Umbilical cord (tissue), 2 donors: ENCODE measurements around the gene PGBD2. TPM values are rescaled to one million over a fixed set of nuclear protein-coding genes. Genes with fewer than 3 reads are reported as not detected.
"Not testable (repeated sequence)": the region's sequence is repeated elsewhere in the genome, so short reads cannot be mapped to it uniquely, and the experiment has no call there.

Experiments used
- DNase-seq: peaks from one replicate; pipeline ENCODE4 v3.0.0-alpha.2; 2015; ENCODE audit warnings: low spot score
- total RNA-seq: library from RNA; depleted of rRNA; stranded (reverse); fragments of >200 nt; gene quantifications from one replicate; pipeline ENCODE4 v1.2.3, GENCODE V29; 2014; ENCODE audit warnings: low replicate concordance; ENCODE audit not compliant: insufficient read depth

Gene PGBD2
- total RNA-seq, 1 donor from 2014 or later = 7.0 TPM

DNA sequence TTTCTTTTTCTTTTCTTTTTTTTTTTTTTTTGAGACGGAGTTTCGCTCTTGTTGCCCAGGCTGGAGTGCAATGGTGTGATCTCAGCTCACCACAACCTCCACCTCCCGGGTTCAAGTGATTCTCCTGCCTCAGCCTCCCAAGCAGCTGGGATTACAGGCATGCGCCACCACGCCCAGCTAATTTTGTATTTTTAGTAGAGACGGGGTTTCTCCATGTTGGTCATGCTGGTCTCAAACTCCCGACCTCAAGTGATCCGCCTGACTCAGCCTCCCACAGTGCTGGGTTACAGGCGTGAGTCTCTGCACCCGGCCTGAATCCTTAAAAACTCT lies 16.2 kb upstream of the PGBD2 start:
- DNase-seq = not testable (repeated sequence)

- DNase-seq = no peak
These were observed 15.2 kb upstream of the PGBD2 start for GRCh38 chr1:248890549-248891498.

GRCh38 chr1:248891758-248892157 lies 14.3 kb upstream of the PGBD2 start:
- DNase-seq = no peak

DNA sequence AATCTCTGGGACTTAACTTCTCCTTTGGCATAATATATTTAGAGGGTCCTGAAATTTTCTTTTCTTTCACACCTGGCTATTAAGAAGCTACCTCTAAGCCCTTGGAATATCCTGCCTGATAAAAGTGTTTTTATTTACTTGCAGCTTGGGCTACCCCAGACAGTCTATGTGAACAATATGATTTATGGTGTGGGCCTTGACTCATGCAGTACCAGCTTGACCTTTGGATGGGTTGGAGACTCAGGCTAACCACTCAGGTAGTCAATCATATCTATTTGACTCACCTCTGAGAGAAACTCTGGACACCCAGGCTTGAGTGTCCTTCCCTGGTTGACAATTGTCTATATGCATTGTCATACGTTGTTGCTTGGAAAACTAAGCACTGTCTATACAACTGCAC lies 13.4 kb upstream of the PGBD2 start:
- no peak for DNase-seq

DNA sequence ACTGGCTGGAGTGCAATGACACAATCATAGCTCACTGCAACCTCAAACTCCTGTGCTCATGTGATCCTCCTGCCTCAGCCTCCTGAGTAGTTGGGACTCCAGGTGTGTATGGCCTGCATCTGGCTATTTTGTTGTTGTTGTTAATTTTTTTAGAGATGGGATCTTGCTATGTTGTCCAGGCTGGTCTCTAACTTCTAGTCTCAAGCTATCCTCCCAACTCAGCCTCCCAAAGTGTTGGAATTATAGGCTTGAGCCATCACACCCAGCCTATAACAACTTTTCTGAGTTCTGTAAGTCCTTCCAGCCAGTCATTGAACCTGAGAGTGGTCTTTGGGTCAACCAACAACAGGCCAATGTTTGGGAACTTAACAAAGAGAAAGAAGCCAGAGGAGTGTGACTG lies 11.2 kb upstream of the PGBD2 start:
- no peak for DNase-seq

GRCh38 chr1:248897412-248898337 lies 8.4 kb upstream of the PGBD2 start:
- DNase-seq = no peak

DNA sequence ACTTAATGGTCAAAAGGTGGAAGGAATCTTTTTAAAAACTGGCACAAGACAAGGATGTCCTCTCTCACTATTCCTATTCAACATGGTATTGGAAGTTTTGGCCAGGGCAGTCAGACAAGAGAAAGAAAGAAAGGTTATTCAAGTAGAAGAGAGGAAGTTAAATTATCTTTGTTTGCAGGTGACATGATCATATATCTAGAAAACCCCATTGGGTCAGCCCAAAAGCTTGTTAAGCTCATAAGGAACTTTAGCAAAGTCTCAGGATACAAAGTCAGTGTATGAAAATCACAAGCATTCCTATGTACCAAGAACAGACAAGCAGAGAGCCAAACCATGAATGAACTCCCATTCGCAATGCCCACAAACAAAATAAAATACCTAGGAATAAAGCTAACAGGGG lies 5.4 kb upstream of the PGBD2 start:
- no peak for DNase-seq

DNA sequence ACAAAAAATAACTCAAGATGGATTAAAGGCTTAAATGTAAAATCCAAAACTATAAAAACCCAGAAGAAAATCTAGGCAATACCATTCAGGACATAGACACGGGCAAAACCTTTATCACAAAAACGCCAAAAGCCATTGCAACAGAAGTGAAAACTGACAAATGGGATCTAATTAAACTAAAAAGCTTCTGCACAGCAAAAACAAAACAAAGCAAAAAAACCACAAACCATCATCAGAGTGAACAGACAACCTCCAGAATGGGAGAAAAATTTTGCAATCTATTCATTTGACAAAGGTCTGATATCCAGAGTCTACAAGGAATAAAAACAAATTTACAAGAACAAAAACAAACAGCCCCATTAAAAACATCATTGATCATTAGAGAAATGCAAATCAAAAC lies 4.5 kb upstream of the PGBD2 start:
- DNase-seq = no peak

DNA sequence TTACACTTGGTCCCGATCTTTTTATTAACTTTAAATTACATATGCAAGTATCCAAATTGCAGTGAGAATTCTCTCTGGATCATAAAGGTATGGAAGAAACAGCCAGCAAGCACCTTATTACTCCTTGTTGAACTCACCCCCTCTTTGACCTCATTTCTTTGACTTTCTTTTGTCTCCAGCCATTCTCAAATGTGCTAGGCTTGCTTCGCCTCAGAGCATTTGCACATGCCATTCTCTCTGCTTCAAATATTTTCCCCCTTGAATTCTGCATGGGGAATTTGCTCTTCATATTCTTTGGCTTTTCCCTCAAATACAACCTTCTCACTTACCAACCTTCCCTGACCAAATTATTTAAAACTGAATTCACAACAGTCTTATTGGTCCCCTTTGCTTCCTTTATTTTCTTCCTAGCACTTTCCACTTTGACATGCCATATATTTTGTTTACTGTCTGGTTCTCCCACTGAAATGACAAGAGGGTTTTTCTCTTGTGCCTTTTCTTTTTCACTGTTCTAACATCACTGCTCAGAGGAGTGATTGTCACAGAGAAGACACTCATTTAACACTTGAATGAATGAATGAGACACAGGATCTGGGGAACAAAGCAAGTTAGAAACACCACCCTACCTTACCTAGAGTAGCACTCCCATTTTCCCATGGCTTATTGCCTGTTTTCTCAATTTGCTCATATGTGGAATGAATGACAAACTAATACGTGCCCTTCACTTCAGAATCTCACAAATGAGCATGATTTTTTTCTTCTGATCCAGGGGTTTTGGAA lies 1.4 kb upstream of the PGBD2 start:
- DNase-seq = no peak

GRCh38 chr1:248905662-248906008 lies 400 bp upstream of the PGBD2 start:
- no peak for DNase-seq

DNA sequence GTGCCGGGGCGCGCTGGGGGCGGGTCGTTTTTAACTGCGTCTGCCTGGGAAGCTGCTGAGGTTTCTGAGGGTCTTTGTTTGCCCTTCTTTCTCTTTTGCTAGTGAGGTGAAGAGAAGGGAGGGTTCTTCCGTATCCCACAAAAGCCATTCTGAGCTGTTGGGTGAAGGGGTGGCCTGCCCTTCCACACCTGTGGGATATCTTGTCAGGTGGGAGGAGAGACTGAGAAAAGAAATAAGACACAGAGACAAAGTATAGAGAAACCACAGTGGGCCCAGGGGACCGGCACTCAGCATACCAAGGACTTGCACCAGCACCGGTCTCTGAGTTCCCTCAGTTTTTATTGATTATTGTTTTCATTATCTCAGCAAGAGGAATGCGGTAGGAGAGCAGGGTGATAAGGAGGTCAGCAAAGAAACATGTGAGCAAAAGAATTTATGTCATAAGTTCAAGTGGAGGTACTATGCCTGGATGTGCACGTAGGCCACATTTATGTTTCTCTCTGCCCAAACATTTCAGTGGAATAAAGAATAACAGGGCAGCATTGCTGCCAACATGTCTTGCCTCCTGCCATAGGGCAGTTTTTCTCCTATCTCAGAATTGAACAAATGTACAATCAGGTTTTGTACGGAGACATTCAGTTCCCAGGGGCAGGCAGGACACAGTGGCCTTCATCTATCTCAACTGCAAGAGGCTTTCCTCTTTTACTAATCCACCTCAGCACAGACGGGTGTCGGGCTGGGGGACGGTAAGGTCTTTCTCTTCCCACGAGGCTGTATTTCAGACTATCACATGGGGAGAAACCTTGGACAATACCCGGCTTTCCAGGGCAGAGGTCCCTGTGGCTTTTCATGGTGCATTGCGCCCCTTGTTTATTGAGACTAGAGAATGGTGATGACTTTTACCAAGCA lies 972 bp downstream of the PGBD2 start:
- DNase-seq = no peak

- DNase-seq = no peak
These were observed 4.7 kb downstream of the PGBD2 start for GRCh38 chr1:248910761-248911160.

DNA sequence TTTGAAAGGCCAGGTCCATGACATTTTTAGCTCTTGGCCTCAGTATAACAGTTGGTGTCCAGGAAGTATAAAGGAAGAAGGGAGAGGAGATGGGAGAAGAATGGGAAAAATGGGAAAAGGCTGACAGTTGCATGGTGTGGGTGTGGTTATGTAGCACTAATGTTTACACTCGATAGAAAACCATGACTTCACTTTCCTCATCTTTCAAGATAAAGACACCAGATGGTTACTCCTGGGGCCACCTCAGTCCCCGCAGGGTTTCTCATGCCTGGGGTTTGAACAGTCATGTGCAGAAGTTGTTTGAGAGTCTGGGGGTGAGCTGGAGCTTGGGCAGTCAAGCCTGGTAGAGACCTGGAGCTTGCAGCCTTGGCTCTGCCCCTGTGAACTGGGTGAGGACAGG lies 7.9 kb downstream of the PGBD2 start:
- DNase-seq = no peak

DNA sequence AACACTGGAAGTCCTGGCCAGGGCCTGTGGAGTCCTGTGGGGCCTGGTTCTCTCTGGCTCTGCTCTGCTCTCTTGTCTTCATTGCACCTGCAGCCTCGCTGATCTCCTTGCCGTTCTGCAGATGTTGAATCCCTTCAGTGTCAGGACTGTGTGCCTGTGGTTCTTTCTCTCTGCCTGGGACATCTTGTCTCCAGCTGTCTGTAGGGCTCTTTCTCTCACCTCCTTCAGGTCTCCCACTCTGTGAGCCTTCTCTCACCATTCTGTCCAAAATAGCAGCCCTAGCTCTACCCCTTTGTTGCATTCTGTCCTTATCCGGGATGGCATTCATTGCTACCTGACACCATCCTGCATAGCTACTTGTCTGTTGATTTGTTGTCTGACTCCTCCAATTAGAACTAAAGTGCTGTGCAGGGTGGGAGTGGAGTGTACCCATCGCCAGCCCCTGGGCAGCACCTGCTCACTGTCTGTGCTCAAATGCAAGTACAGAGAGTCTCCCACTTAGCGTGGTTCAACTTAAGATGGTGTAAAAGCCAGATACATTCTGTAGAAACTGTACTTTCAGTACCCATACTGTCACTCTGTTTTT lies 8.9 kb downstream of the PGBD2 start:
- DNase-seq = no peak

DNA sequence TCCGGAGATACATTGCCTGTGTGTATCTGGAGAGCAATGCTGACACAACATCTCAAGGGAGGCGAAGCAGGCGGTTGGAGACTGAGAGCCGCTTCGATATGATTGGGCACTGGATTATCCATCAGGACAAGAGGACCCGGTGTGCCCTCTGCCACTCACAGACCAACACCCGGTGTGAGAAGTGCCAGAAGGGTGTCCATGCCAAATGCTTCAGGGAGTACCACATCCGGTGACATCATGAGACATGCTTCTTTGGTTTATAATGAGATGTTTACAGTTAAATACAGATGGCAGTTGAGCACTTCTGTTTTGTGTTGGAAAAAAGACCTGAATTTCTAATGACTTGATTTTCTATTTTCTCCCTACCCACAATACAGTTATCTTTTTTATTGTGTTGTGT lies 12.1 kb downstream of the PGBD2 start:
- no peak for DNase-seq

GRCh38 chr1:248923352-248924338 lies 17.6 kb downstream of the PGBD2 start:
- DNase-seq = no peak

DNA sequence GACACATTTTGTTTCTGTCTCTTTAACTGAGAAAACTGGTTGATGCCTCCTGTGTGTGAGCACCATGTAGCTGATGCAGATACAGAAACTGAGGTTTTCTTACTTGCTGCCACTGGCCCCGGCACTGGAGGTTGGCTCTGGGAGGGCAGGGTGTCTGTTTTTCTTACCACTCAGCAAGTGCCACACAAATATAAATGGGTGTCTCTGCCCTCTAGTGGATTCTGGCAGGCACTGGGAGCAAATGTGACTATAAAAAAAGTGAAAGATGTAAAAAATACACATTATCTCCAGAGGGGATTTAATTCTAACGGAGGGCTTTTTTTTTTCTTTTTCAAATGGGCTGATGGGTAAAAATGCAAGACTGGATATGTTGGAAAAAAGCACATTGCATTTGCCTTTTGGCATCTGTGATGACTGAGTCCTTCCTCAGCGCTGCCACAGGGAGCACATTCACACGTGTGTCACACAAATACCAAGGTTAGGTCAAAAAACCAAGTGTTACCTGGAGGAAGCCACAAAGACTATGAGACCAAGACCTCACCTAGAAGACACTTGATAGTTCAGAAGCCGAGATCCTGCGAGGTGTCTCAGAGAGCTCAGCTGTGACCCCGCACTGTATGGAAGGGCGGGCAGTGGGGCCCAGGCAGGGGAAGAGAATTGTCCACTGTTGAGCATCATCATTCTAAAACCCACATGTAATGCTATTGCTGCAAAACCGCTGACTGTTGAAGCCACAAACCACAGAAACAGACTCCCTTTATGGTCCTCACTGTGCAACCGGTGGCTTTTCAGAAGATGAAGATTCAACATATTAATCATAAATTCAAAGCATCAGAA lies 18.9 kb downstream of the PGBD2 start:
- DNase-seq = peak; percentile 65

GRCh38 chr1:248925859-248926258 lies 19.8 kb downstream of the PGBD2 start:
- DNase-seq = not testable (repeated sequence)
